ENCODE measurements around the gene REXO1. TPM values are rescaled to one million over a fixed set of nuclear protein-coding genes. Genes with fewer than 3 reads are reported as not detected.

REXO1 gene
- polyA plus RNA-seq, 2 of the 4 experiments (the other 2 are of a cell fraction): 5.6 to 13.8 TPM

DNA sequence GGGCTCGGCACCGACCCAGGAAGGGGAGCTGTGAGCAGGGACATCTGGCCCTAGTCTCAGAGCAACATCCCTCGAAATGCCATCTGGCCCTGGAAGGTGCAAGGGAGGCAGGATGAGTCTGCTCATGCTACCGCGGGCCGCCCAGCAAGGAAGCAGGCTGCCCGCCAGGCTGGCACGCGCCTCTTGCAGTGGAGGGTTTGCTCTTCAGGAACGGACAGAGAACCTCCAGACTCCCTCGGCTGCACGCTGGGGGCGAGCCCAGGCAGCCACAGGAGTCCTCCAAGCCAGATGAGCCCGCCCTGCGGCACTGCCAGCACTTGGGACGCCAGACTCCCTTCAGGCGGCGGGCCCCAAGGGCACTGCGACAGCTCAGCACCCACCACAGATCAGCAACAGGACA, 26.1 kb downstream of the REXO1 start:
- Histone ChIP-seq H3K27ac (no peak overlapping the region), H3K4me2 (no peak overlapping the region), H3K9me3 (no peaks in the 10 kb centered on the region), H3K4me1 (peaks cover 10% of the 10 kb centered on the region), H3K4me3 (no peak overlapping the region)
- TF ChIP-seq, protein P1, sequence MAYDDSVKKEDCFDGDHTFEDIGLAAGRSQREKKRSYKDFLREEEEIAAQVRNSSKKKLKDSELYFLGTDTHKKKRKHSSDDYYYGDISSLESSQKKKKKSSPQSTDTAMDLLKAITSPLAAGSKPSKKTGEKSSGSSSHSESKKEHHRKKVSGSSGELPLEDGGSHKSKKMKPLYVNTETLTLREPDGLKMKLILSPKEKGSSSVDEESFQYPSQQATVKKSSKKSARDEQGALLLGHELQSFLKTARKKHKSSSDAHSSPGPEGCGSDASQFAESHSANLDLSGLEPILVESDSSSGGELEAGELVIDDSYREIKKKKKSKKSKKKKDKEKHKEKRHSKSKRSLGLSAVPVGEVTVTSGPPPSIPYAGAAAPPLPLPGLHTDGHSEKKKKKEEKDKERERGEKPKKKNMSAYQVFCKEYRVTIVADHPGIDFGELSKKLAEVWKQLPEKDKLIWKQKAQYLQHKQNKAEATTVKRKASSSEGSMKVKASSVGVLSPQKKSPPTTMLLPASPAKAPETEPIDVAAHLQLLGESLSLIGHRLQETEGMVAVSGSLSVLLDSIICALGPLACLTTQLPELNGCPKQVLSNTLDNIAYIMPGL (CRISPR knock-in tag; IDR thresholded peaks at IDR 0.05; ENCODE audit: borderline replicate concordance): no peak
- no peak for DNase-seq (ENCODE audit: low read depth in 1 of 2, low spot score in 1 of 2)
- 80% methylated on average over 2 of the region's 19 CpGs for WGBS (ENCODE audit: missing lambda C conversion rate)
- ATAC-seq: no peak
- ChIA-PET POLR2A (no interaction called here), CTCF (interaction anchor here (0.8 to 14.1 kb wide), 3 partner anchors 19 to 150 kb away, joined by 3 to 212 read pairs (median 3); no protein-coding TSS in a partner anchor)
- no peak for FAIRE-seq

DNA sequence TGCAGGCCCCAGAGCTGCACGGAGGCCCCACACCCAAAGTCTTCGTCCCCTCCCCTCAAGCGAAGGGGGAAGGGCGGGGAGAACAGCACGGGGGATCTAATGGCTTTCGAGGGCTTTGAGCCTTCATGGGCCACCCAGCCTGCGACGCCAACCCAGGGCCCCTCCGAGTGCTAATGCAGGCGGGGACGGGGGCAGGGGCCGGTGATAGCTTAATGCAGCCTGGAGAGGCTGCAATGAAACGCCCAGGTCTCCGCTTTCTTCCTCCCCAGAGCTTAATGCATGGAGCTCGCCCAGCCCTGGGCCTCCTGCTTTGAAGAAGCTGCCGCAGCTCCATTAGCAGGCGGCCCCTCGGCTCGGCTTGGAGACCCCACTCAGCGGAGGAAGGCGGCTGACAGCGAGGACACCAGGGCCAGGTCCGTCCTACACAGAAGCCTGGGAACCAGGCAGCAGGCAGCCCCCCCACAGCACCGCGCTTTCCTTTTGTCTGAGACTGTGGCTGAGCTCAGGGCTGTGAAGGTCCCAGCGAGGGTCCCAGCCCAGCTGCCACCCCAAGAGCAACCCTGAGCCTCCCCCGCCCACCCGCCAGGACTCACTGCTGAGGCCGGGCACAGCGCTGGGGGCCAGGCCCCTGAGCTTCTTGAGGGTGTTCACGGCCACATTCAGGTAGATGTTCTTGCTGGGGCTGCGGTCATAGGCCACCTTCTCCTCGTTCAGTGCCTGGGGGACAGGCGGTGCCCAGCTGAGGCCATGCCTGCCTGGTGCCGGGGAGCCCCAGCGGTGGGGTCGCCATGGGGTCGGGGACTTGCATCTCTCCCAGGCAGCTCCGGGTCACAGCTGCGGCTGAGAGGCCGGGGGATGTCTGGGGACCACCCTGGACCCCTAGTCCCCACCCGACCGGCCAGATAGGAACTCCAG, 28.7 kb downstream of the REXO1 start:
- ATAC-seq (no peak), FAIRE-seq (no peak), DNase-seq (ENCODE audit: low read depth in 1 of 2, low spot score in 1 of 2) (no peak)
- Histone ChIP-seq H3K4me3 (no peak overlapping the region), H3K9me3 (no peaks in the 10 kb centered on the region), H3K27ac (no peak overlapping the region), H3K4me2 (no peak overlapping the region), H3K4me1 (no peaks in the 10 kb centered on the region)
- ChIA-PET POLR2A (no interaction called here), CTCF (interaction anchor here (0.8 to 14.1 kb wide), 2 partner anchors 21 to 23 kb away, joined by 3 to 212 read pairs; no protein-coding TSS in a partner anchor)
- no peak for TF ChIP-seq EHMT2 (IDR thresholded peaks at IDR 0.05; ENCODE audit: low read depth)
- no peak for TF ChIP-seq POLR2AphosphoS2 (conservative IDR thresholded peaks at IDR 0.05; ENCODE audit: low read length)
- TF ChIP-seq, protein P2, sequence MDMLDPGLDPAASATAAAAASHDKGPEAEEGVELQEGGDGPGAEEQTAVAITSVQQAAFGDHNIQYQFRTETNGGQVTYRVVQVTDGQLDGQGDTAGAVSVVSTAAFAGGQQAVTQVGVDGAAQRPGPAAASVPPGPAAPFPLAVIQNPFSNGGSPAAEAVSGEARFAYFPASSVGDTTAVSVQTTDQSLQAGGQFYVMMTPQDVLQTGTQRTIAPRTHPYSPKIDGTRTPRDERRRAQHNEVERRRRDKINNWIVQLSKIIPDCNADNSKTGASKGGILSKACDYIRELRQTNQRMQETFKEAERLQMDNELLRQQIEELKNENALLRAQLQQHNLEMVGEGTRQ (IDR thresholded peaks at IDR 0.05): no peak
- no peak for TF ChIP-seq ZNF302 (CRISPR knock-in tag; IDR thresholded peaks at IDR 0.05)
- no peak for TF ChIP-seq RFX5 (IDR thresholded peaks at IDR 0.05)
- TF ChIP-seq, protein P3, sequence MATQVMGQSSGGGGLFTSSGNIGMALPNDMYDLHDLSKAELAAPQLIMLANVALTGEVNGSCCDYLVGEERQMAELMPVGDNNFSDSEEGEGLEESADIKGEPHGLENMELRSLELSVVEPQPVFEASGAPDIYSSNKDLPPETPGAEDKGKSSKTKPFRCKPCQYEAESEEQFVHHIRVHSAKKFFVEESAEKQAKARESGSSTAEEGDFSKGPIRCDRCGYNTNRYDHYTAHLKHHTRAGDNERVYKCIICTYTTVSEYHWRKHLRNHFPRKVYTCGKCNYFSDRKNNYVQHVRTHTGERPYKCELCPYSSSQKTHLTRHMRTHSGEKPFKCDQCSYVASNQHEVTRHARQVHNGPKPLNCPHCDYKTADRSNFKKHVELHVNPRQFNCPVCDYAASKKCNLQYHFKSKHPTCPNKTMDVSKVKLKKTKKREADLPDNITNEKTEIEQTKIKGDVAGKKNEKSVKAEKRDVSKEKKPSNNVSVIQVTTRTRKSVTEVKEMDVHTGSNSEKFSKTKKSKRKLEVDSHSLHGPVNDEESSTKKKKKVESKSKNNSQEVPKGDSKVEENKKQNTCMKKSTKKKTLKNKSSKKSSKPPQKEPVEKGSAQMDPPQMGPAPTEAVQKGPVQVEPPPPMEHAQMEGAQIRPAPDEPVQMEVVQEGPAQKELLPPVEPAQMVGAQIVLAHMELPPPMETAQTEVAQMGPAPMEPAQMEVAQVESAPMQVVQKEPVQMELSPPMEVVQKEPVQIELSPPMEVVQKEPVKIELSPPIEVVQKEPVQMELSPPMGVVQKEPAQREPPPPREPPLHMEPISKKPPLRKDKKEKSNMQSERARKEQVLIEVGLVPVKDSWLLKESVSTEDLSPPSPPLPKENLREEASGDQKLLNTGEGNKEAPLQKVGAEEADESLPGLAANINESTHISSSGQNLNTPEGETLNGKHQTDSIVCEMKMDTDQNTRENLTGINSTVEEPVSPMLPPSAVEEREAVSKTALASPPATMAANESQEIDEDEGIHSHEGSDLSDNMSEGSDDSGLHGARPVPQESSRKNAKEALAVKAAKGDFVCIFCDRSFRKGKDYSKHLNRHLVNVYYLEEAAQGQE (IDR thresholded peaks at IDR 0.05): no peak
- TF ChIP-seq CHD2 (IDR thresholded peaks at IDR 0.05; ENCODE audit: low read length, partially characterized antibody): no peak
- no peak for TF ChIP-seq HOXB5 (CRISPR knock-in tag; IDR thresholded peaks at IDR 0.05)
- no peak for TF ChIP-seq NFE2L2 (conservative IDR thresholded peaks at IDR 0.05; ENCODE audit: low read length)
- no peak for TF ChIP-seq FOSB (CRISPR knock-in tag; IDR thresholded peaks at IDR 0.05)
- TF ChIP-seq, protein P4, sequence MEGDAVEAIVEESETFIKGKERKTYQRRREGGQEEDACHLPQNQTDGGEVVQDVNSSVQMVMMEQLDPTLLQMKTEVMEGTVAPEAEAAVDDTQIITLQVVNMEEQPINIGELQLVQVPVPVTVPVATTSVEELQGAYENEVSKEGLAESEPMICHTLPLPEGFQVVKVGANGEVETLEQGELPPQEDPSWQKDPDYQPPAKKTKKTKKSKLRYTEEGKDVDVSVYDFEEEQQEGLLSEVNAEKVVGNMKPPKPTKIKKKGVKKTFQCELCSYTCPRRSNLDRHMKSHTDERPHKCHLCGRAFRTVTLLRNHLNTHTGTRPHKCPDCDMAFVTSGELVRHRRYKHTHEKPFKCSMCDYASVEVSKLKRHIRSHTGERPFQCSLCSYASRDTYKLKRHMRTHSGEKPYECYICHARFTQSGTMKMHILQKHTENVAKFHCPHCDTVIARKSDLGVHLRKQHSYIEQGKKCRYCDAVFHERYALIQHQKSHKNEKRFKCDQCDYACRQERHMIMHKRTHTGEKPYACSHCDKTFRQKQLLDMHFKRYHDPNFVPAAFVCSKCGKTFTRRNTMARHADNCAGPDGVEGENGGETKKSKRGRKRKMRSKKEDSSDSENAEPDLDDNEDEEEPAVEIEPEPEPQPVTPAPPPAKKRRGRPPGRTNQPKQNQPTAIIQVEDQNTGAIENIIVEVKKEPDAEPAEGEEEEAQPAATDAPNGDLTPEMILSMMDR (IDR thresholded peaks at IDR 0.05): no peak
- no peak for TF ChIP-seq HOXA7 (CRISPR knock-in tag; IDR thresholded peaks at IDR 0.05)
- no peak for TF ChIP-seq PHF8 (IDR thresholded peaks at IDR 0.05; ENCODE audit: borderline replicate concordance, low read depth)
- TF ChIP-seq, protein P5, sequence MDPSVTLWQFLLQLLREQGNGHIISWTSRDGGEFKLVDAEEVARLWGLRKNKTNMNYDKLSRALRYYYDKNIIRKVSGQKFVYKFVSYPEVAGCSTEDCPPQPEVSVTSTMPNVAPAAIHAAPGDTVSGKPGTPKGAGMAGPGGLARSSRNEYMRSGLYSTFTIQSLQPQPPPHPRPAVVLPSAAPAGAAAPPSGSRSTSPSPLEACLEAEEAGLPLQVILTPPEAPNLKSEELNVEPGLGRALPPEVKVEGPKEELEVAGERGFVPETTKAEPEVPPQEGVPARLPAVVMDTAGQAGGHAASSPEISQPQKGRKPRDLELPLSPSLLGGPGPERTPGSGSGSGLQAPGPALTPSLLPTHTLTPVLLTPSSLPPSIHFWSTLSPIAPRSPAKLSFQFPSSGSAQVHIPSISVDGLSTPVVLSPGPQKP (IDR thresholded peaks at IDR 0.05; ENCODE audit: low read depth, low read length): no peak
- 96% methylated on average over 5 of the region's 43 CpGs for WGBS (ENCODE audit: missing lambda C conversion rate)

All from A549 (cell line).